IMR-90 (cell line): ENCODE measurements around the gene EFCAB9. TPM values are rescaled to one million over a fixed set of nuclear protein-coding genes. Genes with fewer than 3 reads are reported as not detected.

Experiments used
- ATAC-seq: fragments of 200-7000 bp; cut with Tn5 transposase; 2 replicates; pipeline ENCODE4 v1.9.1; 2020; ENCODE audit warnings: low read depth, mild to moderate bottlenecking, moderate library complexity
- BruUV-seq: library from RNA; stranded (reverse); fragments of 400-500 nt; replicated peaks from 2 replicates; lab custom pipeline; 2021; lab: Mats Ljungman, UMichigan
- CTCF ChIA-PET: fragments of 300-600 bp; formaldehyde crosslinking; extraction: SDS; loops from one replicate; lab custom pipeline; 2021; ENCODE audit warnings: antibody characterized with exemption; lab: Yijun Ruan, JAX
- POLR2A ChIA-PET: fragments of 300-600 bp; sonication (Branson Sonifier 250); formaldehyde crosslinking; loops from one replicate; lab custom pipeline; 2022; ENCODE audit warnings: antibody characterized with exemption; ENCODE audit not compliant: unreplicated experiment; lab: Charles Lee
- DNase-seq: peaks from one replicate; pipeline ENCODE4 v3.0.0; 2013
- H2AFZ ChIP-seq: replicated peaks from 2 replicates; pipeline ENCODE3; 2013; ENCODE audit warnings: low read length, mild to moderate bottlenecking; ENCODE audit not compliant: poor library complexity
- H2AK5ac ChIP-seq: 2 replicates; pipeline ENCODE4 v1.6.1; 2013; ENCODE audit warnings: low read depth, low read length, inconsistent platforms
- H2AK9ac ChIP-seq: replicated peaks from 2 replicates; pipeline ENCODE3; 2013; ENCODE audit warnings: mild to moderate bottlenecking, low read depth, low read length, moderate library complexity; ENCODE audit not compliant: poor library complexity
- H2BK120ac ChIP-seq: 2 replicates; pipeline ENCODE4 v1.6.1; 2013; ENCODE audit warnings: low read depth, low read length, inconsistent platforms
- H2BK15ac ChIP-seq: 3 replicates; pipeline ENCODE4 v1.6.1; 2013; ENCODE audit warnings: low read depth, low read length, inconsistent platforms
- H2BK20ac ChIP-seq: 2 replicates; pipeline ENCODE4 v1.6.1; 2013; ENCODE audit warnings: low read depth, mild to moderate bottlenecking, inconsistent platforms, low read length, moderate library complexity
- H2BK5ac ChIP-seq: 2 replicates; pipeline ENCODE4 v1.6.1; 2013; ENCODE audit warnings: mild to moderate bottlenecking, low read depth, low read length, inconsistent platforms; ENCODE audit not compliant: poor library complexity, severe bottlenecking
- H3K14ac ChIP-seq: replicated peaks from 2 replicates; pipeline ENCODE4 v1.6.1; 2013; ENCODE audit warnings: low read depth, low read length, inconsistent platforms
- H3K18ac ChIP-seq: 2 replicates; pipeline ENCODE4 v1.6.1; 2013; ENCODE audit warnings: low read depth, low read length, control low read depth
- H3K23ac ChIP-seq: 2 replicates; pipeline ENCODE4 v1.6.1; 2013; ENCODE audit warnings: low read depth, low read length, inconsistent platforms
- H3K27ac ChIP-seq: 2 replicates; pipeline ENCODE4 v1.5.1; 2013; ENCODE audit warnings: mild to moderate bottlenecking, control low read depth, low read length; ENCODE audit not compliant: insufficient read depth
- H3K27me3 ChIP-seq: 2 replicates; pipeline ENCODE4 v1.6.1; 2013; ENCODE audit warnings: low read length; ENCODE audit not compliant: control insufficient read depth, insufficient read depth
- H3K36me3 ChIP-seq: 2 replicates; pipeline ENCODE4 v1.6.1; 2013; ENCODE audit warnings: low read length, mixed read lengths; ENCODE audit not compliant: control insufficient read depth, insufficient read depth
- H3K4ac ChIP-seq: 2 replicates; pipeline ENCODE4 v1.6.1; 2013; ENCODE audit warnings: low read depth, low read length, inconsistent platforms
- H3K4me1 ChIP-seq: 2 replicates; pipeline ENCODE4 v1.6.1; 2013; ENCODE audit warnings: low read length, mixed read lengths; ENCODE audit not compliant: control insufficient read depth, insufficient read depth
- H3K4me2 ChIP-seq: 2 replicates; pipeline ENCODE4 v1.6.1; 2013; ENCODE audit warnings: low read depth, mild to moderate bottlenecking, control low read depth, low read length, moderate library complexity
- H3K4me3 ChIP-seq: 2 replicates; pipeline ENCODE4 v1.5.1; 2013; ENCODE audit warnings: low read depth, mild to moderate bottlenecking, control low read depth, low read length, moderate library complexity; ENCODE audit not compliant: insufficient read depth
- H3K56ac ChIP-seq: 2 replicates; pipeline ENCODE4 v1.6.1; 2013; ENCODE audit warnings: low read length, inconsistent platforms; ENCODE audit not compliant: insufficient read depth; ENCODE audit errors: extremely low read depth
- H3K79me1 ChIP-seq, 2 experiments: 2 replicates each; pipeline ENCODE4 v1.6.1; 2013; ENCODE audit warnings: low read length in 2 of 2, inconsistent platforms in 1 of 2, low read depth in 1 of 2
- H3K9ac ChIP-seq: 2 replicates; pipeline ENCODE4 v1.6.1; 2013; ENCODE audit warnings: low read depth, low read length, control low read depth
- H3K9me1 ChIP-seq: 2 replicates; pipeline ENCODE4 v1.6.1; 2013; ENCODE audit warnings: low read length, inconsistent platforms; ENCODE audit not compliant: insufficient read depth
- H3K9me3 ChIP-seq: 2 replicates; pipeline ENCODE4 v1.6.1; 2013; ENCODE audit warnings: low read length; ENCODE audit not compliant: control insufficient read depth, insufficient read depth
- H4K20me1 ChIP-seq: 2 replicates; pipeline ENCODE4 v1.6.1; 2013; ENCODE audit warnings: low read length, inconsistent platforms; ENCODE audit not compliant: insufficient read depth
- H4K5ac ChIP-seq: 2 replicates; pipeline ENCODE4 v1.6.1; 2013; ENCODE audit warnings: mild to moderate bottlenecking, low read depth, low read length, control low read depth
- H4K8ac ChIP-seq, 2 experiments: 2 replicates each; pipeline ENCODE4 v1.6.1; 2013; ENCODE audit warnings: low read depth in 2 of 2, low read length in 2 of 2, control low read depth in 1 of 2, inconsistent platforms in 1 of 2
- H4K91ac ChIP-seq: 2 replicates; pipeline ENCODE4 v1.6.1; 2013; ENCODE audit warnings: low read depth, low read length, inconsistent platforms; ENCODE audit not compliant: insufficient read depth
- CEBPB ChIP-seq: IDR thresholded peaks from 2 replicates; pipeline ENCODE4 v1.6.1; 2012; ENCODE audit warnings: low read depth, low read length, improper control_type of control experiment
- FOS ChIP-seq: fragments of 150-350 bp; IDR thresholded peaks from 2 replicates; pipeline ENCODE4 v1.6.1; 2016; ENCODE audit warnings: low read depth, low read length
- MAZ ChIP-seq: IDR thresholded peaks from 2 replicates; pipeline ENCODE4 v1.6.1; 2012; ENCODE audit warnings: low read depth, mild to moderate bottlenecking, low read length, improper control_type of control experiment, moderate library complexity, borderline replicate concordance
- MXI1 ChIP-seq: IDR thresholded peaks from 2 replicates; pipeline ENCODE4 v1.6.1; 2012; ENCODE audit warnings: low read depth, mild to moderate bottlenecking, low read length, moderate library complexity, borderline replicate concordance
- NFE2L2 ChIP-seq: fragments of 150-350 bp; IDR thresholded peaks from 2 replicates; pipeline ENCODE4 v1.6.1; 2016; ENCODE audit warnings: low read depth, mild to moderate bottlenecking, low read length
- POLR2A ChIP-seq: IDR thresholded peaks from 2 replicates; pipeline ENCODE4 v1.6.1; 2012; ENCODE audit warnings: mild to moderate bottlenecking, low read depth, low read length
- WGBS, 2 experiments: methylation state at CpG; one replicate each; pipeline versions ENCODE4 v1.1.5 to v1.1.7; 2013; ENCODE audit warnings: missing lambda C conversion rate in 2 of 2; ENCODE audit not compliant: insufficient read length in 1 of 2; ENCODE audit errors: extremely low coverage in 2 of 2; 5-methylcytosine and 5-hydroxymethylcytosine counted together
- dilution Hi-C: fragments of 300-500 bp; cut with HindIII; formaldehyde crosslinking; loops from one replicate; pipeline ENCODE4 v1.14.3; 2018; ENCODE audit warnings: low sequenced_read_pairs; ENCODE audit not compliant: unreplicated experiment
- in situ Hi-C: fragments of 300-500 bp; cut with MboI; formaldehyde crosslinking; loops from 3 replicates; pipeline ENCODE4 v1.14.3; 2019; ENCODE audit warnings: low sequenced_read_pairs, inconsistent platforms, mixed read lengths
- intact Hi-C: fragments of 100-400 bp; cut with micrococcal nuclease; formaldehyde crosslinking; loops from 2 replicates; pipeline ENCODE4 v1.10.0; 2022
- polyA plus RNA-seq, 3 experiments: library from polyadenylated mRNA; depleted of rRNA; stranded (reverse); fragments of >200 nt; gene quantifications; 2 replicates each; pipeline ENCODE4 v1.2.3, GENCODE V29; 2012; ENCODE audit warnings: low replicate concordance in 1 of 3
- total RNA-seq: library from RNA; depleted of rRNA; stranded (reverse); fragments of >200 nt; gene quantifications from 2 replicates; pipeline ENCODE4 v1.2.3, GENCODE V29; 2012

EFCAB9 gene
- total and polyA plus RNA-seq, 2 of the 4 experiments (the other 2 are of a cell fraction), result not detected

DNA sequence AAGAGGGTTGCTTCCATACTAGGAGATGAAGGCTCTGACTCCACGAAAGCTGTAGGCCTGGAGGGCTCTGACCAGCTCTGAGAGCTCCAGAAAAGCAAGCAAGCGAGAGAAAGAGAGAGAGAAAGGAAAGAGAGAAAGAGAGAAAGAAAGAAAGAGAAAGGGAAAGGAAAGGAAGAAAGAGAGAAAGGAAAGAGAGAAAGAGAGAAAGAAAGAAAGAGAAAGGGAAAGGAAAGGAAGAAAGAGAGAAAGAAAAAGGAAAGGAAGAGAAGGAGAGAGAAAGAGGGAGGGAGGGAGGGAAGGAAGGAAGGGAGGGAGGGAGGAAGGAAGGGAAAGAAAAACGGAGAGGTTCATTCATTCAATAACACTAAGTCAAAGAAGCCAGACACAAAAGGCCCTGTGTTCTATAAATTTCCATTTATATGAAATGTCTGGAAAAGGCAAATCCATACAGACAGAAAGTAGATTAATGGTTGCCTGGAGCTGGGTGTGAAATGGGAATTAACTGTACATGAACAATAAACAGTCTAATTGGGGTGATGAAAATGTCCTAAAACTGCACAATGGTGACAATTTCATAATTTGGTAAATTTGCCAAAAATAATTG lies 4.2 kb upstream of the EFCAB9 start:
- no CpG with 5 or more reads among the region's 3 CpGs for WGBS, 2 experiments
- intact Hi-C loops, result loop anchor here (2.0 to 5.0 kb wide), 4 partner anchors 93 to 772 kb away; partner anchors contain the start of genes FBXW11, FGF18 and UBTD2

More for the DNA sequence above, 4.2 kb upstream of the EFCAB9 start:
- H3K27ac ChIP-seq, result no peak overlapping the region
- H2BK20ac ChIP-seq, result no peak overlapping the region
- H4K5ac ChIP-seq, result no peak overlapping the region; the same call in 1 of the 2 replicates
- no peak overlapping the region for H2BK5ac ChIP-seq
- H3K27me3 ChIP-seq, result no peaks in the 10 kb centered on the region
- POLR2A ChIA-PET, result no interaction called here
- H3K18ac ChIP-seq, result no peak overlapping the region
- H3K36me3 ChIP-seq, result no peaks in the 10 kb centered on the region
- H3K23ac ChIP-seq, result no peak overlapping the region
- no peaks in the 10 kb centered on the region for H3K9me3 ChIP-seq
- no TSS peak for BruUV-seq
- 0 out of 2 replicates have a peak overlapping the region, but pooled peaks have one; percentile 0 for H3K14ac ChIP-seq
- in situ Hi-C loops (loop anchor here (5.0 to 25.0 kb wide), 2 partner anchors 87 to 777 kb away; partner anchors contain the start of gene FGF18), dilution Hi-C loops (no loop called here)
- no peak overlapping the region for H3K4me3 ChIP-seq
- no peak for ATAC-seq
- no peak overlapping the region for H3K9ac ChIP-seq
- peak overlapping the region; percentile 29; the same call in 1 of the 2 replicates for H4K91ac ChIP-seq
- H2AFZ ChIP-seq, result peak overlapping the region; percentile 87
- H3K56ac ChIP-seq, result peak overlapping the region; percentile 11; the same call in 1 of the 2 replicates
- H2BK120ac ChIP-seq, result no peak overlapping the region
- no peak for TF ChIP-seq NFE2L2
- no peak for TF ChIP-seq CEBPB
- TF ChIP-seq POLR2A, result no peak
- TF ChIP-seq MXI1, result no peak
- TF ChIP-seq MAZ, result no peak
- TF ChIP-seq FOS, result no peak
- no peak overlapping the region for H2AK9ac ChIP-seq
- peak overlapping the region; percentile 80; the same call in 1 of the 2 replicates for H3K4me2 ChIP-seq
- CTCF ChIA-PET, result interaction anchor here (0.6 to 1.0 kb wide), 3 partner anchors 82 to 165 kb away, joined by 3 to 4 read pairs (median 3); no protein-coding TSS in a partner anchor
- H3K4ac ChIP-seq, result peak overlapping the region; percentile 47; the same call in 1 of the 2 replicates
- DNase-seq, result no peak
- no peak overlapping the region for H2AK5ac ChIP-seq
- H4K8ac ChIP-seq, result peak overlapping the region in 1 of 2 experiments; percentile 17; a peak in 1 of 4 replicates
- peaks cover 4% of the 10 kb centered on the region for H4K20me1 ChIP-seq
- H3K4me1 ChIP-seq, result peaks cover 11% of the 10 kb centered on the region
- H2BK15ac ChIP-seq, result no peak overlapping the region
- peaks cover 12 to 29% of the 10 kb centered on the region in 2 experiments; a peak in 3 of 4 replicates for H3K79me1 ChIP-seq
- H3K9me1 ChIP-seq, result peaks cover 6% of the 10 kb centered on the region
